ENCODE results near the gene DNAJC18.

The DNAJC18 gene

DNA sequence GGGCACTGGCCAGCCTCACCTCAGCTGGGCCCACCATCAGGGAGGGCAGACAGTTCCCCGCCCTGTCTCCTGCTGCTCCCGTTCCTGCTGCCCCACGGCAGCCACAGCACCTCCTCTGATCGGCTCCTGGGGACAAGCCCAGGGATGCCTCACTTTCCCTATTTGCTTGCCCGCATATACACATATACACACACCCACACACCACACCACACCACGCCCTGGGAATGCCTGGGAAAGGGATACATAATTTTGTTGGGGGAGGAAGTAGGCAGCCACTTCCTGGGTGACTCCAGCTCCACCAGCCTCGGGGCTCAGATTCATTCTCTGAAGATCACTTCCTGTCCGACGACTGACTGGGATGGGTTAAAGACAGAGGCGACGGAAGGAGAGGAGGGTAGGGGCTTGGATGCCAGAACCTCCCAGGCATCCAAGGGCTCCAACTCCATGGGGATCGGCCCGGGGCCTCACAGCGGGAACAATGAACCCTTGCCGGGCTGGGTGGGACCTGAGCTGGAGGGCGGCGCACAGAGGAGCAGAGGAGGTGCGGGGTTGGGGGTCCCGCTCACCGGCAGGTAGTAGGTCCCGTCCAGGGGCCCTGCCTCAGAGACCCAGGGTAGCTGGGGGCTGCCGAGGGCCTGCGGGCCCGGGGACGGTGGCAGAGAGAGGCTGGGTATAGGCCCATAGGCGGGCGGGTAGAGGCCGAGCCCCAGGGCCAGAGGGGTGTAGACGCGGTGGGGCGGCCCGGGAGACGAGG, 47.6 kb downstream of the DNAJC18 start:
- no peaks in the 10 kb centered on the region for H3K9me3 ChIP-seq (ENCODE audit: control insufficient read depth, insufficient read depth, low read depth, low read length)
- no peaks in the 10 kb centered on the region for H3K4me1 ChIP-seq (ENCODE audit: control insufficient read depth, insufficient read depth, low read length)
- H3K27ac ChIP-seq (ENCODE audit: extremely low read depth, low read depth, low read length): no peak overlapping the region; the same call in 1 of the 2 replicates
- no peak overlapping the region for H3K4me3 ChIP-seq (ENCODE audit: low read depth, low read length)
- POLR2A ChIA-PET: interaction anchor here (0.7 to 1.4 kb wide), 2 partner anchors 28 to 50 kb away, joined by 3 to 5 read pairs; partner anchors contain the start of gene PAIP2
- no peaks in the 10 kb centered on the region for H3K36me3 ChIP-seq (ENCODE audit: control insufficient read depth in 2 of 2, insufficient read depth in 1 of 2, low read length in 2 of 2)
- TF ChIP-seq SP2 (tag by site-specific recombination; IDR thresholded peaks at IDR 0.05) (0 out of 2 replicates have a peak, but pooled peaks have one; percentile 8), ZNF701 (tag by site-specific recombination; IDR thresholded peaks at IDR 0.05) (no peak), ZNF529 (tag by site-specific recombination; IDR thresholded peaks at IDR 0.05; ENCODE audit: insufficient replicate concordance) (no peak), ZFHX2 (tag by site-specific recombination; conservative IDR thresholded peaks at IDR 0.05) (peak; percentile 26; the same call in 1 of the 2 replicates), EGR2 (tag by site-specific recombination; IDR thresholded peaks at IDR 0.05; ENCODE audit: low read depth) (peak; percentile 56; the same call in 1 of the 2 replicates), ZNF473 (tag by site-specific recombination; IDR thresholded peaks at IDR 0.05) (no peak)
- TF ChIP-seq, protein P1, sequence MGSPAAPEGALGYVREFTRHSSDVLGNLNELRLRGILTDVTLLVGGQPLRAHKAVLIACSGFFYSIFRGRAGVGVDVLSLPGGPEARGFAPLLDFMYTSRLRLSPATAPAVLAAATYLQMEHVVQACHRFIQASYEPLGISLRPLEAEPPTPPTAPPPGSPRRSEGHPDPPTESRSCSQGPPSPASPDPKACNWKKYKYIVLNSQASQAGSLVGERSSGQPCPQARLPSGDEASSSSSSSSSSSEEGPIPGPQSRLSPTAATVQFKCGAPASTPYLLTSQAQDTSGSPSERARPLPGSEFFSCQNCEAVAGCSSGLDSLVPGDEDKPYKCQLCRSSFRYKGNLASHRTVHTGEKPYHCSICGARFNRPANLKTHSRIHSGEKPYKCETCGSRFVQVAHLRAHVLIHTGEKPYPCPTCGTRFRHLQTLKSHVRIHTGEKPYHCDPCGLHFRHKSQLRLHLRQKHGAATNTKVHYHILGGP (tag by site-specific recombination; IDR thresholded peaks at IDR 0.05): no peak
- CTCF ChIA-PET: interaction anchor here (0.6 to 2.5 kb wide), 6 partner anchors 10 to 85 kb away, joined by 3 to 18 read pairs (median 3); no protein-coding TSS in a partner anchor

DNA sequence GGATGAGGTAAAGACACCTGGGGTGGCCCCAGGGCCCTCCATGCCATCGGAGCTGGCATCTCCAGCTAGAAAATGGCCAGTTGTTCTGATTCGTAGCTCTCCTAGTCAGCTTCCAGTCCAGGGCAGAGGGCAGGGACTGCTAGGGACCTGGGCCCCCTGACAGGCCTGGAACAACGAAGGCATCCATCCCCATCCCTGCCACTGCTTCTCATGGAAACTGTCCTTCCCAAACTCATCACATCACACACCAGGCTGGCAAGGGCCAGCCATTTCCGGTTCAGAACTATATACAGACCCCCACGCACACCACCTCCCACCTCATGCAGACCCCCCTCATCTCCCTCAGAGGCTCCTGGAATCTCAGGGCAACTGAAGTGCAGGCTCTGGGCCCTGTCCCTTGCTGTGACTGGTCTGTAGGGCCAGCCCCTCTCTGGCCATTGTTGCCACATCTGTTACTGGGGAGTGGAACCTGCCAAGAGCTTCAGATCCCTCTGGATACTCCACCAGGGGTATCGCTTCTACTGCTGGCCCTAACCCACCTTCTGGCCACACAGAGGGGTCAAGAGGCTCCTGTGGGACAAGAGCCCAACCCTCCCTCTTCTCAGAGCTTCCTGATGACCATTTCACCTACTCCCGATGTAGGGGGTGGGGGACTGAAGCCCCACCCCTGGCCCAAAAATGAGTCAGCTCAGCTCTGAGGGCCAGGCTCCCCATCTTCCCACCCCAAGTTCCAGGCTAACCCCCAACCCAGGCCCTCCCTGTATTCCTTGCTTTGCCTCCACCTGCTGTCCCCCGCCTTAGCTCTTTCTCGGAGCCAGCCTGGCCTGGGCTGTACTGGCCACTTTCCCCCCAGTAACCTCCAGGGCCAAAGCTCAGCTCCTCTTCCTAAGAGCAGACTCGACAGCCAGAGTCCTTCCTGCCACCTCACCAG, 48.4 kb downstream of the DNAJC18 start:
- TF ChIP-seq ZNF791 (tag by site-specific recombination; IDR thresholded peaks at IDR 0.05): no peak
- TF ChIP-seq GLIS1 (tag by site-specific recombination; IDR thresholded peaks at IDR 0.05): 0 out of 2 replicates have a peak, but pooled peaks have one; percentile 2
- Histone ChIP-seq H3K36me3 (ENCODE audit: control insufficient read depth in 2 of 2, insufficient read depth in 1 of 2, low read length in 2 of 2) (no peaks in the 10 kb centered on the region), H3K27ac (ENCODE audit: extremely low read depth, low read depth, low read length) (no peak overlapping the region), H3K4me3 (ENCODE audit: low read depth, low read length) (no peak overlapping the region), H3K9me3 (ENCODE audit: control insufficient read depth, insufficient read depth, low read depth, low read length) (no peaks in the 10 kb centered on the region), H3K4me1 (ENCODE audit: control insufficient read depth, insufficient read depth, low read length) (no peaks in the 10 kb centered on the region)
- ChIA-PET CTCF (interaction anchor here (0.6 to 2.5 kb wide), 6 partner anchors 11 to 84 kb away, joined by 3 to 18 read pairs (median 3); no protein-coding TSS in a partner anchor), POLR2A (interaction anchor here (0.6 to 1.4 kb wide), 3 partner anchors 27 to 363 kb away, joined by 3 to 5 read pairs (median 4); partner anchors contain the start of gene PAIP2)

DNA sequence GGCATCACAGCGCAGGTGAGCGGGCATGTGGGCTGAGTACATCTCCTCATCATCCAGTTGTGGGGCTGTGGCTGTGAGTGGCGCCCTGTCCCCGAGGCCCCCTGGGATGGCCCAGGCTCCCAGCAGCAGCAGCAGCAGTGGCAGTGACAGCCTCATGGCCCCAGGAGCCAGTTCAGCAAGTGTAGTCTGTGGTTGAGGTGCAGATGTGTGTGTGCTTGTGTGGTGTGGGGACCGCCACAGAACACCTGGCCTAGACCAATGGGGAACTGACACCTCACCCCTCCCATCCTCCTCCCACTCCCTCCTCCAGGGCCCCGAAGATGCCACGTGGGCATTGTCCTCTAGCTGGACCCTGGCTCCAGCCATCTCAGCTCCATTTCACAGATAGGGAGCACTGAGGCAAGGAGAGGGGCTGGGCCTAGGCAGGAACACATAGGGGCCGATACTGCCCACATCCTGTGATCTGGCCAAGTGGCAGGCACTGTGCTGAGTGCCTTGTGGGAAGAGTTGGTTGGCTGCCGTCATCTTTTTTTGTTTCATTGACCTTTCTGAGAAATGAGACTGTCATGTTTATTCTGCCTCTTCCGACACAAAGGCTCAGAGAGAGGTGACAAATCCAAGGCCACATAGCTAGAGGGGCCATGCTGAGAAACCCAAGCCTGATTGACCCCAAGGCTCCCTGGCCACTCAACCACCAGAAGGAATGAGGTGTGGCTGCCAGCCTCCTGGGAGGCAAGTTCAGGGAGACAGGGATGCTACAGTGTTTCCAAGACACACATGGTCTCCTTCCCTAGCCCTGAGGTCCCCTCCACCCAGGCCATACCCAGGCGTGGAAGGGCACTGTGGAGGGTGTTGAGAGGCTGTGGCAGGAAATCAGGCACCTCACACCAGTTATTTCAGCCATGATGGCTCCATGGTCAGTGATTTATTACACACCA, 49.4 kb downstream of the DNAJC18 start, which contains the start of gene MZB1:
Gene MZB1 (minus strand): TSS at position 213 of the 938 bp plus-strand sequence. CDS start 57 bp downstream, at position 156.
- Histone ChIP-seq H3K9me3 (ENCODE audit: control insufficient read depth, insufficient read depth, low read depth, low read length) (no peaks in the 10 kb centered on the region), H3K4me1 (ENCODE audit: control insufficient read depth, insufficient read depth, low read length) (no peaks in the 10 kb centered on the region), H3K27ac (ENCODE audit: extremely low read depth, low read depth, low read length) (no peak within 1 kb of the TSS), H3K4me3 (ENCODE audit: low read depth, low read length) (no peak within 1 kb of the TSS), H3K36me3 (ENCODE audit: control insufficient read depth in 2 of 2, insufficient read depth in 1 of 2, low read length in 2 of 2) (no peaks in the 10 kb centered on the region)
- CTCF ChIA-PET: interaction anchor here (0.6 to 1.1 kb wide), 2 partner anchors 11 to 32 kb away, joined by 3 read pairs; no protein-coding TSS in a partner anchor
- POLR2A ChIA-PET: interaction anchor here (0.6 to 1.4 kb wide), 2 partner anchors 48 to 362 kb away, joined by 4 to 5 read pairs; partner anchors contain the start of gene PAIP2
- TF ChIP-seq, protein P2, sequence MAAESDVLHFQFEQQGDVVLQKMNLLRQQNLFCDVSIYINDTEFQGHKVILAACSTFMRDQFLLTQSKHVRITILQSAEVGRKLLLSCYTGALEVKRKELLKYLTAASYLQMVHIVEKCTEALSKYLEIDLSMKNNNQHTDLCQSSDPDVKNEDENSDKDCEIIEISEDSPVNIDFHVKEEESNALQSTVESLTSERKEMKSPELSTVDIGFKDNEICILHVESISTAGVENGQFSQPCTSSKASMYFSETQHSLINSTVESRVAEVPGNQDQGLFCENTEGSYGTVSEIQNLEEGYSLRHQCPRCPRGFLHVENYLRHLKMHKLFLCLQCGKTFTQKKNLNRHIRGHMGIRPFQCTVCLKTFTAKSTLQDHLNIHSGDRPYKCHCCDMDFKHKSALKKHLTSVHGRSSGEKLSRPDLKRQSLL (tag by site-specific recombination; IDR thresholded peaks at IDR 0.05): no peak
- TF ChIP-seq, protein P3, sequence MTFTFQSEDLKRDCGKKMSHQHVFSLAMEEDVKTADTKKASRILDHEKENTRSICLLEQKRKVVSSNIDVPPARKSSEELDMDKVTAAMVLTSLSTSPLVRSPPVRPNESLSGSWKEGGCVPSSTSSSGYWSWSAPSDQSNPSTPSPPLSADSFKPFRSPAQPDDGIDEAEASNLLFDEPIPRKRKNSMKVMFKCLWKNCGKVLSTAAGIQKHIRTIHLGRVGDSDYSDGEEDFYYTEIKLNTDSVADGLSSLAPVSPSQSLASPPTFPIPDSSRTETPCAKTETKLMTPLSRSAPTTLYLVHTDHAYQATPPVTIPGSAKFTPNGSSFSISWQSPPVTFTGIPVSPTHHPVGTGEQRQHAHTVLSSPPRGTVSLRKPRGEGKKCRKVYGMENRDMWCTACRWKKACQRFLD (tag by site-specific recombination; IDR thresholded peaks at IDR 0.05): no peak
- TF ChIP-seq ZNF768 (tag by site-specific recombination; IDR thresholded peaks at IDR 0.05) (no peak), ZNF654 (tag by site-specific recombination; IDR thresholded peaks at IDR 0.05; ENCODE audit: low read depth) (no peak), TRIM28 (IDR thresholded peaks at IDR 0.05; ENCODE audit: borderline replicate concordance, low read length) (no peak), ZNF37A (tag by site-specific recombination; IDR thresholded peaks at IDR 0.05) (no peak)
- TF ChIP-seq, protein P4, sequence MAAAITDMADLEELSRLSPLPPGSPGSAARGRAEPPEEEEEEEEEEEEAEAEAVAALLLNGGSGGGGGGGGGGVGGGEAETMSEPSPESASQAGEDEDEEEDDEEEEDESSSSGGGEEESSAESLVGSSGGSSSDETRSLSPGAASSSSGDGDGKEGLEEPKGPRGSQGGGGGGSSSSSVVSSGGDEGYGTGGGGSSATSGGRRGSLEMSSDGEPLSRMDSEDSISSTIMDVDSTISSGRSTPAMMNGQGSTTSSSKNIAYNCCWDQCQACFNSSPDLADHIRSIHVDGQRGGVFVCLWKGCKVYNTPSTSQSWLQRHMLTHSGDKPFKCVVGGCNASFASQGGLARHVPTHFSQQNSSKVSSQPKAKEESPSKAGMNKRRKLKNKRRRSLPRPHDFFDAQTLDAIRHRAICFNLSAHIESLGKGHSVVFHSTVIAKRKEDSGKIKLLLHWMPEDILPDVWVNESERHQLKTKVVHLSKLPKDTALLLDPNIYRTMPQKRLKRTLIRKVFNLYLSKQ (tag by site-specific recombination; IDR thresholded peaks at IDR 0.05; ENCODE audit: borderline replicate concordance): no peak
- TF ChIP-seq, protein P5, sequence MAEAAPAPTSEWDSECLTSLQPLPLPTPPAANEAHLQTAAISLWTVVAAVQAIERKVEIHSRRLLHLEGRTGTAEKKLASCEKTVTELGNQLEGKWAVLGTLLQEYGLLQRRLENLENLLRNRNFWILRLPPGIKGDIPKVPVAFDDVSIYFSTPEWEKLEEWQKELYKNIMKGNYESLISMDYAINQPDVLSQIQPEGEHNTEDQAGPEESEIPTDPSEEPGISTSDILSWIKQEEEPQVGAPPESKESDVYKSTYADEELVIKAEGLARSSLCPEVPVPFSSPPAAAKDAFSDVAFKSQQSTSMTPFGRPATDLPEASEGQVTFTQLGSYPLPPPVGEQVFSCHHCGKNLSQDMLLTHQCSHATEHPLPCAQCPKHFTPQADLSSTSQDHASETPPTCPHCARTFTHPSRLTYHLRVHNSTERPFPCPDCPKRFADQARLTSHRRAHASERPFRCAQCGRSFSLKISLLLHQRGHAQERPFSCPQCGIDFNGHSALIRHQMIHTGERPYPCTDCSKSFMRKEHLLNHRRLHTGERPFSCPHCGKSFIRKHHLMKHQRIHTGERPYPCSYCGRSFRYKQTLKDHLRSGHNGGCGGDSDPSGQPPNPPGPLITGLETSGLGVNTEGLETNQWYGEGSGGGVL (tag by site-specific recombination; IDR thresholded peaks at IDR 0.05): no peak

Data from HEK293 (cell line).